H9 (cell line): ENCODE measurements around the gene SPCS3. TPM values are rescaled to one million over a fixed set of nuclear protein-coding genes. Genes with fewer than 3 reads are reported as not detected.

ENCODE experiments used
- DNase-seq: peaks from one replicate; pipeline ENCODE4 v3.0.0-alpha.2; 2017
- H2AFZ ChIP-seq: one replicate; pipeline ENCODE4 v1.6.1; 2013; ENCODE audit warnings: mild to moderate bottlenecking, low read length, control low read depth, moderate library complexity
- H2AK5ac ChIP-seq: 2 replicates; pipeline ENCODE4 v1.6.1; 2013; ENCODE audit warnings: low read length, control low read depth, mixed read lengths; ENCODE audit not compliant: insufficient read length
- H2BK120ac ChIP-seq: one replicate; pipeline ENCODE4 v1.6.1; 2013; ENCODE audit warnings: low read depth, mild to moderate bottlenecking, low read length, control low read depth, inconsistent platforms; ENCODE audit not compliant: poor library complexity, severe bottlenecking
- H2BK12ac ChIP-seq: 2 replicates; pipeline ENCODE4 v1.6.1; 2013; ENCODE audit warnings: low read length, control low read depth, mixed read lengths, low read depth; ENCODE audit not compliant: insufficient read length
- H2BK15ac ChIP-seq: 2 replicates; pipeline ENCODE4 v1.6.1; 2013; ENCODE audit warnings: low read depth, low read length, control low read depth
- H2BK20ac ChIP-seq: one replicate; pipeline ENCODE4 v1.6.1; 2013; ENCODE audit warnings: low read depth, mild to moderate bottlenecking, low read length, control low read depth, inconsistent platforms; ENCODE audit not compliant: poor library complexity, severe bottlenecking
- H2BK5ac ChIP-seq: 2 replicates; pipeline ENCODE4 v1.6.1; 2013; ENCODE audit warnings: low read length, control low read depth, mixed read lengths; ENCODE audit not compliant: insufficient read length
- H3K14ac ChIP-seq: 2 replicates; pipeline ENCODE4 v1.6.1; 2013; ENCODE audit warnings: low read length, control low read depth; ENCODE audit not compliant: insufficient read depth
- H3K18ac ChIP-seq: 2 replicates; pipeline ENCODE4 v1.6.1; 2013; ENCODE audit warnings: low read depth, mild to moderate bottlenecking, mixed read lengths, low read length, control low read depth; ENCODE audit not compliant: insufficient read length
- H3K23ac ChIP-seq: 2 replicates; pipeline ENCODE4 v1.6.1; 2013; ENCODE audit warnings: low read length, control low read depth, mixed read lengths, low read depth; ENCODE audit not compliant: insufficient read length
- H3K23me2 ChIP-seq: 2 replicates; pipeline ENCODE4 v1.6.1; 2013; ENCODE audit warnings: low read depth, mild to moderate bottlenecking, mixed read lengths, low read length, control low read depth; ENCODE audit not compliant: insufficient read length, poor library complexity, severe bottlenecking
- H3K27ac ChIP-seq: 2 replicates; pipeline ENCODE4 v1.5.1; 2013; ENCODE audit warnings: low read length, control low read depth, mixed read lengths, low read depth; ENCODE audit not compliant: insufficient read length
- H3K27me3 ChIP-seq: 2 replicates; pipeline ENCODE4 v1.6.1; 2013; ENCODE audit warnings: low read length, control low read depth, inconsistent platforms; ENCODE audit not compliant: insufficient read depth
- H3K4ac ChIP-seq: 2 replicates; pipeline ENCODE4 v1.6.1; 2013; ENCODE audit warnings: low read depth, mild to moderate bottlenecking, control low read depth, inconsistent platforms, low read length, moderate library complexity
- H3K4me1 ChIP-seq: 2 replicates; pipeline ENCODE4 v1.6.1; 2013; ENCODE audit warnings: low read length, control low read depth, inconsistent platforms; ENCODE audit not compliant: insufficient read depth
- H3K4me2 ChIP-seq: 2 replicates; pipeline ENCODE4 v1.6.1; 2013; ENCODE audit warnings: low read length, control low read depth, mixed read lengths; ENCODE audit not compliant: insufficient read length, insufficient read depth
- H3K56ac ChIP-seq: 2 replicates; pipeline ENCODE4 v1.6.1; 2013; ENCODE audit warnings: low read depth, mild to moderate bottlenecking, mixed read lengths, low read length, control low read depth; ENCODE audit not compliant: insufficient read length
- H3K79me1 ChIP-seq: 2 replicates; pipeline ENCODE4 v1.6.1; 2013; ENCODE audit warnings: low read depth, mild to moderate bottlenecking, moderate library complexity, low read length, control low read depth, inconsistent platforms; ENCODE audit not compliant: insufficient read depth, poor library complexity, severe bottlenecking
- H3K79me2 ChIP-seq: 2 replicates; pipeline ENCODE4 v1.6.1; 2013; ENCODE audit warnings: low read length, control low read depth, inconsistent platforms; ENCODE audit not compliant: insufficient read depth
- H3K9ac ChIP-seq: 2 replicates; pipeline ENCODE4 v1.6.1; 2013; ENCODE audit warnings: low read length, control low read depth, mixed read lengths; ENCODE audit not compliant: insufficient read length; ENCODE audit errors: extremely low read depth
- H3K9me3 ChIP-seq: one replicate; pipeline ENCODE4 v1.6.1; 2013; ENCODE audit warnings: low read depth, low read length, inconsistent platforms; ENCODE audit not compliant: control insufficient read depth
- H3T11ph ChIP-seq: one replicate; pipeline ENCODE4 v1.6.1; 2013; ENCODE audit warnings: mild to moderate bottlenecking, low read length, control low read depth, inconsistent platforms
- H4K20me1 ChIP-seq: one replicate; pipeline ENCODE4 v1.6.1; 2013; ENCODE audit not compliant: control insufficient read depth, insufficient read length, insufficient read depth
- H4K5ac ChIP-seq: 2 replicates; pipeline ENCODE4 v1.6.1; 2013; ENCODE audit warnings: low read depth, mild to moderate bottlenecking, mixed read lengths, low read length, control low read depth; ENCODE audit not compliant: insufficient read length
- H4K8ac ChIP-seq: replicated peaks from 2 replicates; pipeline ENCODE4 v1.6.1; 2013; ENCODE audit warnings: low read length, control low read depth, mixed read lengths, low read depth; ENCODE audit not compliant: insufficient read length
- H4K91ac ChIP-seq: 2 replicates; pipeline ENCODE4 v1.6.1; 2013; ENCODE audit warnings: low read depth, mild to moderate bottlenecking, moderate library complexity, mixed read lengths, low read length, control low read depth; ENCODE audit not compliant: insufficient read length
- H3K27ac Mint-ChIP-seq, 3 experiments: 2 replicates in 2 of 3; 3 replicates in 1 of 3; pipeline ENCODE4 v1.8.0; 2020 to 2021; ENCODE audit warnings: mixed read lengths in 3 of 3, mild to moderate bottlenecking in 1 of 3, moderate library complexity in 1 of 3
- H3K27me3 Mint-ChIP-seq: 2 replicates; pipeline ENCODE4 v1.8.0; 2021; ENCODE audit warnings: low read depth, mild to moderate bottlenecking, moderate library complexity, mixed read lengths
- H3K36me3 Mint-ChIP-seq, 3 experiments: 2 replicates in 2 of 3; 3 replicates in 1 of 3; pipeline ENCODE4 v1.8.0; 2020 to 2021; ENCODE audit warnings: low read depth in 3 of 3, mixed read lengths in 3 of 3; ENCODE audit not compliant: insufficient read depth in 1 of 3
- H3K4me1 Mint-ChIP-seq, 2 experiments: 2 replicates each; pipeline ENCODE4 v1.8.0; 2020; ENCODE audit warnings: mixed read lengths in 2 of 2
- H3K4me3 Mint-ChIP-seq, 2 experiments: 2 replicates in 1 of 2; 3 replicates in 1 of 2; pipeline ENCODE4 v1.8.0; 2020 to 2021; ENCODE audit warnings: mild to moderate bottlenecking in 2 of 2, mixed read lengths in 2 of 2, moderate library complexity in 1 of 2
- H3K9me3 Mint-ChIP-seq, 2 experiments: 2 replicates in 1 of 2; 3 replicates in 1 of 2; pipeline ENCODE4 v1.8.0; 2020; ENCODE audit warnings: mild to moderate bottlenecking in 2 of 2, mixed read lengths in 2 of 2, moderate library complexity in 1 of 2
- CTCF ChIP-seq: fragments of 200-600 bp; sonication (generic); conservative IDR thresholded peaks from 3 replicates; pipeline ENCODE4 v1.8.0; 2021; ENCODE audit warnings: antibody characterized with exemption, mild to moderate bottlenecking
- WGBS: extraction: QIAGEN DNeasy Blood & Tissue Kit; methylation state at CpG from one replicate; pipeline ENCODE4 v1.1.7; 2013; ENCODE audit warnings: missing lambda C conversion rate, low lambda C conversion rate, mixed read lengths; ENCODE audit not compliant: insufficient read length; ENCODE audit errors: extremely low coverage; 5-methylcytosine and 5-hydroxymethylcytosine counted together
- total RNA-seq: library from RNA; stranded (reverse); gene quantifications from 2 replicates; pipeline ENCODE4 v1.2.1, GENCODE V29; 2021

The SPCS3 gene
- total RNA-seq, 1 experiment from 2014 or later, result 113 TPM

- no peaks in the 10 kb centered on the region for H3K4me1 ChIP-seq
- H3K79me2 ChIP-seq, result no peaks in the 10 kb centered on the region
- Mint-ChIP-seq H3K36me3 (no peaks in the 10 kb centered on the region), H3K4me1 (no peaks in the 10 kb centered on the region), H3K9me3 (no peaks in the 10 kb centered on the region), H3K27me3 (no peaks in the 10 kb centered on the region), H3K27ac (no peak overlapping the region), H3K4me3 (no peak overlapping the region)
- no peaks in the 10 kb centered on the region for H3K79me1 ChIP-seq
- no peak overlapping the region for H4K8ac ChIP-seq
- H3K4me2 ChIP-seq, result no peak overlapping the region
- no peak overlapping the region for H3T11ph ChIP-seq
- no peak overlapping the region for H2BK120ac ChIP-seq
- H2BK12ac ChIP-seq, result no peak overlapping the region
- H2BK20ac ChIP-seq, result no peak overlapping the region
- H4K5ac ChIP-seq, result no peak overlapping the region
- no peak overlapping the region for H2AK5ac ChIP-seq
- no peak overlapping the region for H2BK15ac ChIP-seq
- H3K4ac ChIP-seq, result no peak overlapping the region
- no peak for DNase-seq
- WGBS, result no CpG with 5 or more reads among the region's 5 CpGs
- no peaks in the 10 kb centered on the region for H3K9me3 ChIP-seq
- H3K18ac ChIP-seq, result no peak overlapping the region
- no peaks in the 10 kb centered on the region for H4K20me1 ChIP-seq
- H3K14ac ChIP-seq, result no peak overlapping the region
- H2AFZ ChIP-seq, result no peak overlapping the region
- no peak overlapping the region for H3K23ac ChIP-seq
- no peak overlapping the region for H4K91ac ChIP-seq
- no peak overlapping the region for H3K9ac ChIP-seq
- no peak overlapping the region for H2BK5ac ChIP-seq
- H3K27me3 ChIP-seq, result no peaks in the 10 kb centered on the region
- no peak overlapping the region for H3K56ac ChIP-seq
- H3K27ac ChIP-seq, result no peak overlapping the region
- H3K23me2 ChIP-seq, result no peaks in the 10 kb centered on the region
- no peak for TF ChIP-seq CTCF
Observed at GRCh38 chr4:176270669-176271068, 49.1 kb upstream of the SPCS3 start.
